ENCODE results near the gene KRTAP6-2.

KRTAP6-2 gene

GRCh38 chr21:30577766-30578165 is 20.9 kb downstream of the KRTAP6-2 start:
- DNase-seq (ENCODE audit: low read depth in 2 of 3, low spot score in 1 of 3) = no peak

DNA sequence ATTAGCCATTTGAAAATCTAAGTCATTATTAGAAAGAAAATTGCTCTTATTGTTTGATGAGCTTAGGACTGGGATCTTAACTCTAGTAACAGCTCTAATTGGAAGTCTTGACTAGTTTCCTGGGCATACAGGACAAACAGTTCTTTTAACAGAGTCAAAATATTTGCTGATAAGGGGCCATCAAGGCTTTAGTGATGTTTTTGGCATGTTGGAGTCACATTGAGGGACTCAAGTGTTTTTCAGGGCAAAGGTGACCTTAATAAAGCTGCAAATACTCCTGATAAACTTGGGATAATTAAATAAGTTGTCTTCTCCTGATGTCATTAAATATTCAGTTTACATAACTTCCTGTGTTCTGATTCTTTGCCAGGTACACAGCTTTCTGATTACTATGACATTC is 31.1 kb downstream of the KRTAP6-2 start:
- DNase-seq (ENCODE audit: low read depth in 2 of 3, low spot score in 1 of 3) = no peak

DNA sequence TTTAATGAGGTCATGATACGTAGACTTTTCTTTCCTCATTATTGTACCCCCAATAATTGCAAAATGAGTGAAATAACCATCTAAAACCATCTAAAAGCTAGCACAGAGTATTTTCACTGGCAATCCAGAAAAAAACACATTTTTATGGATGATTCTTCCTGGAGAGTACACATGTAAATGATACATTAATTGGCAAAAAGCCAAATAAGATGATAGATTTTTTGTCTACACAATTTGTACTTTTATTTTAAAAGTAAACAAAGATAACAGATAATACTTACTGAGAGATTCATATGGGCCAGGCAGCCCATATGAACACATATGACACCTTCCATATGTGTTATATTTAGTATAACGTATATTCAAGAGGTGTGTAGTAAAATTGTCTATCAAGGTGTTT is 35.1 kb downstream of the KRTAP6-2 start:
- DNase-seq (ENCODE audit: low read depth in 2 of 3, low spot score in 1 of 3) = no peak

DNA sequence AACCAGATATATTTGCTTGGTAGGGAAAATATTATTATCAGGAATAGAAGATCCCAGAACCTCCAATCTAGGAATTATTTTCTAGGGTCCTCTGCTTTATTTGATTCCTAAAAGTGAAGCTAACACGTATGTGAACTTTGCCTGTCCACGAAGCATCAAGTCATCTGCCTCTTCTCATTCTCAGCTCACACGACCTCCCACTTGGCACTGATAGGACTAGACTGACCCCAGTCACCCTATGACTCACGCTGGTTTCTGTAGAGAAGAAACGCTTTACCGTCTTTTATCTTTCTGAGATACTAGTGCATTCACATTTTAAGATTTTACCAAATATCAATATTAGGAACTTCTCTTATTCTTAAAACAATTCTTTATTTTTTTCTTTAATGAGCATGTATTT is 35.6 kb downstream of the KRTAP6-2 start:
- no peak for DNase-seq (ENCODE audit: low read depth in 2 of 3, low spot score in 1 of 3)

DNA sequence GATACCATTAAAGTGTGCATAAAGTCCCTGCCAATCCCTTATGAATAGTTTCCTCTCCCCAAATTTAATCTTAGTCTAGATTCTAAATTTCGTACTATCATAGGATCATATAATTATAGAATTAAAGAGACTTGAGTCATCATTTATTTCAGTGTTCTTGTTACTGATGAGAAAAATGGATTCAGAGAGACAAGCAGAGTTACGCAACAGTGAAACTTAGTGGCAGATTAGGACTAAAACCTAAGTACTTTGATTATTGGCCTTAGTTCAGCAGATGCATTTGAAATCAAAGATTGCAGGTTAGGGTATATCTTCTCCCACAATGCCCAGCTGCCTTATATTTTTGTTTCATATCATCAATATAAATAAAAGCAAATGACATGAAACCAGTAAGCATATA is 36.7 kb downstream of the KRTAP6-2 start:
- DNase-seq (ENCODE audit: low read depth in 2 of 3, low spot score in 1 of 3) = no peak

- no peak for DNase-seq (ENCODE audit: low read depth in 2 of 3, low spot score in 1 of 3)
Observed at GRCh38 chr21:30561264-30561895, 37.3 kb downstream of the KRTAP6-2 start, which contains the start of gene KRTAP19-7. TSS of gene KRTAP19-7 (minus strand) at chr21:30561314. CDS start at chr21:30561289, 25 bp downstream.

DNA sequence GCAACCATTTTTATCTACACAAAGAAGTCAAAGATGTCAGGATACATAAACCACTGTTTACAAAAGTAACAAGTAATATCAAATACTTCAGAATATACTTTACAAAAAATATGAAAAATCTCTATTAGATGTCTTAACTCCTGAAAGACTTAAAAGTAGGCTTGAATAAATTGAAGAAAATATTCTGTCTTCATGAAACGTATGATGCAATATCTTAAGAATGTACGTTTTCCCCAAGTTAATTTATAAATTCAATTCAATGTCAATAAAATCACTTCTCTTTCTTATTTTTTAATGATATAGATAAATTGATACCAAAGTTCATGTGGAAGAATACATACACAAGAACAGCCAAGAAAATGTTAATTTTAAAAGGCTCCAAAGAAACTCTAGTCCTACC is 43.6 kb downstream of the KRTAP6-2 start:
- DNase-seq (ENCODE audit: low read depth in 2 of 3, low spot score in 1 of 3) = no peak

DNA sequence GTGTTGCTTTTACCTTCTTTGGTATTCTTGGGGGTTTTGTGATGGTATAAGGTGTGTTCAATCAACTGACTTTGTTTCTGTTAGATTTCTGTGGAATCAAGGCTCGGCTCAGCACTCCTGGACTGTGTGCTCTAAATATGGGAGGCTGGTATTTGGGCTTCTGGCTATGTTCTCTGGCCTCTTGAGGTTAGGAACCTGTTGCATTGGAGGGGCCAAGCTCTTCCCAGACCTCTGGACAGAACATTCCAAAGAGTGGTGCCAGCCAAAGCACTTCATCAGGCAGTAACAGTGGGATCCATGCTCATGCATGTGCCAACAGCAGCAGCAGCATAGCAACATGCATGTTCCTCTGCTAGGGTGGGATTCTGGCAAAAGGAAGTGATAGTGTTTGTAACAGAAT is 45.9 kb downstream of the KRTAP6-2 start:
- no peak for DNase-seq (ENCODE audit: low read depth in 2 of 3, low spot score in 1 of 3)
